ENCODE data around the gene B4GALNT3.

The B4GALNT3 gene

DNA sequence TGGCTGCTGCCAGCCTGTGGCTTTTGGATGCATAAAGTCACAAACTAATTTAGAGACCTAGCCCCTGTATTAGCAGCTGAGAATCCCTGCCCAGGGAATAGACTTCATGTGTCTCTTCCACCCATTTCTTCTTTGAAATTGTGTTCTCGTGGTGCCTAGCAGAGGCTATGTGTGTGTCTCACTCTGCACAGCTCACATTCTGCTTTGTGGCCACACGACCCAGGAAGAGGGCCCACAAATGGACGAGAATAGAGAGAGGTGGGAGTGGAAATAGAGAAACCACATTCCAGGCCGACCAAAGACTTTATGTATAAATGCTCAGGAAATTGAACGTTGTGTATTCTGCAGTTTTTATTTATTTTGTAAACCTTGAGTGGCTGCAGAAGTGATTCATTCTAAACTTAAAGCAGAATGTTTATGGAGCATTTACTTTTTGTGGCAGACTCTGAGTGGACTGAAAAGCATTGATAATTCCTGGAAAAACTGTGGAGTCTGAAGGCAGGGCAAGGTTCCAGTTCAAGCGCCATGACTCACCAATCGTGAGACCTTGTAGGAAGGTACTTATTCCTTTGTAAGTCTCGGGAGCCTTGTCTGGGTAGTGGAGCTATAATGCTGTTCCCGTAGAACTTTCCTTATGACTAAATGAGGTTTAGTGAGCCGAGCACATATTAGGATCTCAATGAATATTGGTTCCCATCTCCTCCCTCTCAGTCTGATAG, 9.1 kb downstream of the B4GALNT3 start:
- no peak for DNase-seq

DNA sequence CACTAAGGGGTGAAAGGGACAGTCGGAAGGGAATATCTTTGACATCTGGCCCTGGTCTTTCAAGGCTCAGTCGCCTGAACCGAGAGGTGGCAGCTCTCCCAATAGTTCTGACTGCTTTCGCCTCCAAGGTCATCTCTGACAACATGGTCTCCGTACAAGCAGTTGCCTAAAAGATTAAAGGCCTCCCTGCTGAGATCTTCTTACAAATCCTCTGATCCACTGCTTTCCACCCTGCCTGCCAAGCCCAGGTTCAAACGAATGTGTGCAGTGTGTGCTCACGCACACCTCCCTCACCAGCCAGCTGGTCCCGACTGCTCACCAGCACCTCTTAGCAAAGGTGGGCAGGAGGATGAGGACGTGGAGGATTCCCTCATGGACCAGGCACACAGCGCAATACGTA, 10.4 kb downstream of the B4GALNT3 start:
- no peak for DNase-seq

DNA sequence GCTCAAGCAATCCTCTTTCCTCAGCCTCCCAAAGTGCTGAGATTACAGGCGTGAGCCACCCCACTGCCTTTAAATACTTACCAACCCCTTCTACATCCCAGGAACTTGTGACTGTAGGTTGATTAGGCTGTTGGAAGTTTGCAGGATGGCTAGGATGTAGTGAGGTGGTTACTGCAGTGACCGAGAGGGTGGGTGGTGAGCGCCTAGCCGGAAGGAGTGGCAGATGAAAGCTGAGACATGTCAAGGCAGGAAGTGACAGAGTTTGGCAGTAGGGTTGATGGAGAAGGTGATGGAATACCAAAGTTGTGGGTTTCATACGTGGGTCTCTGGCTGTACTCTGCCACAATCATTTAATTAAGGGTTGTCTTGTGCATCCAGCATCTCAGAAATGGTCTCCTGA, 13.5 kb downstream of the B4GALNT3 start:
- DNase-seq = no peak

DNA sequence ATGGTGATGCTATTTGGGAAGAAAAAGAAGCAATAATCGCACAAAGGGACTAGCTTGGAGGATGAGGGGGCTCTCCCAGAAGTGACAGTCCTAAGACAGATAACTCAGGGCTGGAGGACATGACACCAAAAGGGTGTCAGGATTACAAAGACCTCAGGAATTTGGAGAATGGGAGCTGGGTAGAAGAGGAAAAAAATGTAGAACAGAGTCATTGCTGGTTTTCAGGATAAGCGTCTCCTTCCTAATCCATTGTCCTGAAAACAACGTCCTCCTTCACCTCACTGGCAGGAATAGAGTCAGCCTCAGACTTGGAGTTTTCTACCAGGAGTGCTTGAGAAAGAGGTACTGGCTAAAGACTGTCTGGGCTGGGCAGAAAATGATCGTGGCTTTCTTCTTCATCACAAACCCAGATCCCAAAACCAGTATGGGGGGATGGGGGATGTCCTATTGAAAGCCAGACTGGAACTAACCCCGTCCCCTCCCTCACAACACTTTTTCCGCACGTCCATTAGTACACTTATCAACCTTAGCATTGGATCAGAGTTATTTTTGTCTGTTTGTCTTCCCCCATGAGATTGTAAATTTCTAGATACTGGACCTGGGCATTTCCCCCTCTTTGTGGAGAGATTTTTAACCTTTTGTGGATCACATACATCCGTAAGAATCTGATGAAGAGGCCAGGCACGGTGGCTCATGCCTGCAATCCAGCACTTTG, 14.3 kb downstream of the B4GALNT3 start:
- DNase-seq = no peak

DNA sequence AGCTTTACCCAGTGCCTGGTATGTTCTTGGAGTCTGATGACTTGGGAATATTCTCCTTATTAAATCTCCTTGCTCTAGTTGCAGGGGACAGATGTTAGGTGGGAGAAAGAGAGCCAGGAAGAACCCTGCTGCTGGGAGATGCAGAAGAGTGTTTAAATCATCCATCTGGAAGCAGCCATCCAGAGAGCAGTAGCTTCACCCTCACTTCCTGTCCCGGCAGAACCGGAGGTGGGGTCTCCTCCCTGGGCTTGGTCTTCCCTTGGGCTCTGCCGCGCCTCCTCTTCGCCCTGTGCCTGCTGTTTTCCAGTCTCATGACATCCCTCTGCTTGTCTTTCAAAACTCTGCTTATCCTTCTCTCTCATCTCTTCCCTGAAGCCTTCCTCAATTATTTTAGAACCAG, 15.5 kb downstream of the B4GALNT3 start:
- no peak for DNase-seq

DNA sequence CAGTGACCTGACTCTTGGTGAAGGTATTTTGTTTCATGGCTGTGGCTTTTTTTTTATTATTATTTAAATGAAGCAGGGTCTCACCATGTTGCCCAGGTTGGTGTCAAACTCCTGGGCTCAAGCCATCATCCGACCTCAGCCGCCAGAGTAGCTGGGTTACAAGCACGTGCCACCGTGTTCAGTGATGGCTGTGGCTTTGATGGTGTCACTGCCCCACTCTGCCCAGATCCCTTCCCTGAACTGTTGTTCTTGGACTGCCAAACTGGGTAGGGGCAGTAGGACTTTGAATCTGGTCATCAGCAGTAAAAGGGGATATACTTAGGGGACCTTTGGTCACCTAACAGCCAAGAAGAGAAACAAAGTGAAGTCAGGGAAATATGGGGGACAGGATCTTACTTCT, 19.4 kb downstream of the B4GALNT3 start:
- no peak for DNase-seq

DNA sequence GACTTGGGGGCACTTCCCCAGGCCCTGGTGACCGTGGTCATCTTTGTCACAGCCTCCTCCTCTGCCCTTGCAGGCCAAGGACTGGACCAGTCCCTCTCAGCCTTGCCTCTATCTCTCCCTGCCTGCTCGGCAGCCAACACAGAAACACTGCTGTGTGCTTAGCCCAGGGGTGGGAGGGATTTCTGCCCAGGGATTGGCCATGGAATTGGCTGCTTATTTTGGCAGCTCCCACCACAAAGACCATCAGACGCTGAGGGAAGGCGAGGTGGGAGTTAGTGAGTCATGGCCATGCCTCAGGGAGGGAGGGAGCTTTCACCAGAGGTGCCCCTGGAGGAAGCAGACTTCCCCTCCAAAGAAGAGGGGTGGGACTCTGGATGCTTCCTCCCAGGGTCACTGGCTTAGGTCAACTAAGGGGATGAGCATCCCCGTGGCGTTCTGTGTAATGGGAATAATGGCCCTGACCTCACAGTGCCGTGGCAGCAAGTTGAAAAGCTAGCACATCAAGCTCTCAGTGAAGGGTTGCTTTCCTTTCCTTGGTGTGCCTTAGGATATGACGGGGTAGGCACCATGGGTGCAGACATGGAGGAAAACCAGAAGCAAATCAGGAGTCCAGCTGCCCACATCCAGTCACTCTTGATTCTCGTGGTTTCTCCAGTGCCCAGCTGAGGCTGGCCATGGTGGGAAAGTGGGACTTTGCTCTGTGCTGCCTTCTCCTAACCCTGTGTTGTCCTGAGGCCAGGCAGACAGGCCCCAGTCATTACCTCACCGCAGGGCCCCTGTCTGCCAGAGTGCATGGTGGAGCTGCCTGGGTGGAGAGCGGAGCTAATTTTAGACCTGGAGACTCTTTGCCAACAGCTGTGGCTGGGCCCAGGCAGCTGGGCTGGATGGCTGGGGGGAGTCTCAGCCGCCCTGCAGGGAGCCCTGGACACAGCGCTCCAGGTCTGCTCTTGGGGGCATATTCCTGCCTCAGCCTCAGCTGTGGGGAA, 21.4 kb downstream of the B4GALNT3 start:
- DNase-seq = no peak

DNA sequence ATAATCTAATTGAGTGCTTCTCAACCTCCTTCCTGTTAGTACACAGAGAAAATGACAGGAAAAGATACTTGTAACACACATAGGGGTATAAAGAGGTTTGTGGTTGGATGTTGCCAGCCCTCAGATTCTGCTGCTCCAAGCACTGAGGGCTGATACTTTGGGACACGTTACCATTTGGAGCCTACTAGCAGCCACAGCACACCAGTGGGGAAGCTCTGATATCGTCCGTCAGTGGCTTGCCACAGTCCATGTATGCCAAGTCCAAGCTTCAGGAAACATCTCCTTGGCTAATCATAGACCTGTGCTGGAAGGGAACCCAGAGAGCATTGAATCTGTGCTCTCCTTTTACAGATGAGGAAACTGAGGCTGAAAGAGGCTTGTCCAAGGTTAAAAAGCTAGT, 22.3 kb downstream of the B4GALNT3 start:
- DNase-seq = no peak

DNA sequence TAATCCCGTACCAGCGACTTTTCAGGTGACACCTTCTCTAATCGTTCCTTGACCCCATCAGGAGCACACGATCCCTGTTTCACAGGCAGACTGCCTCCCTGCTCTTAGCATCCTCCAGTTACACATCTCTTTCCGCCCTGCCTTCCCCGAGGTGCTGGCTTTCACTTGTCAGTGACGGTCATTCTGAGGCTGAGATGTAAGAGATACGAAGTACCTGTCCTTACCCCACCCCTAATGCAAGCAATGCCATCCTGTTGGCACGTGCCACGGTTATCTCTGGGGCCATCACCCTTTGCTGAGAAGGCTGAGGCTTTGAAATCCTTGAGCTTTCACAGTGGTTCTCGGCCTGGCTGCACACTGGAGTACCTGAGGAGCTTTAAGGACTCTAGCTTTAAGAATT, 24.4 kb downstream of the B4GALNT3 start:
- no peak for DNase-seq

DNA sequence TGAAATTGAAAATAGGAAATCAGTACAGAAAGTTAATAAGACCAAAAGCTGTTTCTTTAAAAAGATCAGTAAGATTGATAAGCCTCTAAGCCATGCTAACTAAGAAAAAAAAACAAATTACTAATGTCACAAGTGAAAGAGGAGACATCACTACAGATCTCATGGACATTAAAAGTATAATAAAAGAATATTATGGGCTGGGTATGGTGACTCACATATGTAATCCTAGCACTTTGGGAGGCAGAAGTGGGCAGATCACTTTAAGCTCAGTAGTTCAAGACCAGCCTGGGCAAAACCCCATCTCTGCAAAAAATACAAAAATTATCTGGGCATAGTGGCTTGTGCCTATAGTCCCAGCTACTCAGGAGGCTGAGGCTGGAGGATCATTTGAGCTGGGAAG, 30.5 kb downstream of the B4GALNT3 start:
- no peak for DNase-seq

DNA sequence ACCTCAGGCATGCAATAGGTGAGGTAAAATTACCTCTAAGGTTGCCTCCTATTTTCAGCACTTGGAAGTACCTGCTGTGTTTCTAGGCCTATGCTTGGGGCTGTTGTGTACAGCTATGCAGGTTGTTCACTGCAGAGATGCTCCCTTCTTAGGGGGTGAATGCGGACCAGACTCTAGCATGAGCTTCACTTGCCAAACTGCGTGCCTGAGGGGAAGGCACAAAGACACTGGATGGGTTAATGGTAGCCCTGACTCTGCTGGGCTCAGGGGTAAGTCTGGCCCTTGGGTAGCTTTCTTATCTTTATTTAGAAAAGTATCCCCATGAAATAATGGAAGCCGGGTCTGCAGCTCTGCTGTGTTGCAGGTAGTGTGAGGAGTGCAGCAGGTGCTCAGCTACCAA, 35.7 kb downstream of the B4GALNT3 start:
- no peak for DNase-seq

DNA sequence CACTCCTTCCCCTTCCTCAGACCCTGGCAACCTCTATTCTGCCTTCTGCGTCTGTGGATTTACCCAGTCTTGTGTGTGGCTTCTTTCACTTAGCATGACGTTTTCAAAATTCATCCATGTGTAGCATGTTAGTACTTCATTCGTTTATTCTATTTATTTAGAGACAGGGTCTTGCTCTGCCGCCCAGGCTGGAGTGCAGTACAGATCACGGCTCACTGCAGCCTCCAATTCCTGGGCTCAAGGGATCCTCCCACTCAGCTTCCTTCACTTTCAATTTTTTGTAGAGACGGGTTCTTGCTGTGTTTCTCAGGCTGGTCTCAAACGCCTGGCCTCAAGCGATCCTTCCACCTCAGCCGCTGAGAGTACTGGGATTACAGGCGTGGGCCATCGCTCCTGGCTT, 37.0 kb downstream of the B4GALNT3 start:
- DNase-seq = no peak

DNA sequence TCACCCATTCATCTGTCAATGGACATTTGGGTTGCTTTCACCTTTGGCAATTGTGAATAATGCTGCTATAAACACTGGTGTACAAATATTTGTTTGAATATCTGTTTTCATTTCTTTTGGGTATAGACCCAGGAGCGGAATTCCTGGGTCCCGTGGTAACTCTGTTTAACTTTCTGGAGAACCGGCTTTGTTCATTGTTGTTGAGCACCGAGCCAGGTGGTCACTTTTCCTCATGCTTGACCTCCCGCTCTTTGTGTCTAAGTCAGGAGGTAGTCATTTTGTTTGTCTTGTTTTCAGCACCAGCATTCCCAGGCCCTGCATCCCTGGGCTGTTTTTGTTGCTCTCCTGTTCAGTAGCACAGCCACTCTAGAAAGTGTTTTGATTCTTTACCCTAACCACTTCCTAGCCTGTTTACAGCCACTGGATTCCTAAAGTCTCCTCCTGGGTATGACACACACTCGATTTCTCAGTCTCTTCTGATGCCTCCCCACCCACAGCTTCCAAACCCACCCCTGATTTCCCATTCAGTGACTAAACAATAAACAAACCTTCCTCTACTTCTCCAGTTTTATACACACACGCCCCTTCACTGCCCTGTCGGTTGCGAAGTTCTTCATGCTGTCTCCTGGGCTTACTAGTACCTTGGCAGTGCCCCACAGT, 37.9 kb downstream of the B4GALNT3 start:
- DNase-seq = no peak

DNA sequence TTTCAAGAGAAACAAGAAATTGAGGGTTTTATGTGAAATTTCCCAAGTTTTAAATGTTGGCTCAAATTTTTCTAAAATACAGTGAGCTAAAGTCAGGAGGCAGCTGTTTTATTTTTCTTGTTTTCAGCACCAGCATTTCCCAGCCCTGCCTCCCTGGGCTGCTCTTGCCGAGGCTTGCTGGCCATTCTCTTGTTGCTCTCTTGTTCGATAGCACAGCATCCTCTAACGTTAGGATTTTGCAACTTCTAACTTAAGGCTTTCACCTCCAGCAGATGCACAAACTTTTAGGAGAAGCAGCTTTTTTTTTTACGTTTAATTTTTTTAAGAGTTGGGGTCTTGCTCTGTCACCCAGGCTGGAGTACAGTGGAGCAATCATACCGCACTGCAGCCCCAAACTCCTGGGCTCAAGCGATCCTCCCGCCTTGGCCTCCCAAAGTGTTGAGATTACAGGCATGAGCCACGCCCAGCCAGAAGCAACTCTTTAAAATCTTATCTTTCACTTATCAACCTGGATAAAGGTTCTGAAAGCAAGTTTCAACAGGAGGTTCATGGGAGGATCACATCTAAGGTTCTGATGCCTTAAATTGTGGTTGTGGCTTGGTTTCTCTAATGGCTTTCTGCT, 40.2 kb downstream of the B4GALNT3 start:
- DNase-seq = no peak

DNA sequence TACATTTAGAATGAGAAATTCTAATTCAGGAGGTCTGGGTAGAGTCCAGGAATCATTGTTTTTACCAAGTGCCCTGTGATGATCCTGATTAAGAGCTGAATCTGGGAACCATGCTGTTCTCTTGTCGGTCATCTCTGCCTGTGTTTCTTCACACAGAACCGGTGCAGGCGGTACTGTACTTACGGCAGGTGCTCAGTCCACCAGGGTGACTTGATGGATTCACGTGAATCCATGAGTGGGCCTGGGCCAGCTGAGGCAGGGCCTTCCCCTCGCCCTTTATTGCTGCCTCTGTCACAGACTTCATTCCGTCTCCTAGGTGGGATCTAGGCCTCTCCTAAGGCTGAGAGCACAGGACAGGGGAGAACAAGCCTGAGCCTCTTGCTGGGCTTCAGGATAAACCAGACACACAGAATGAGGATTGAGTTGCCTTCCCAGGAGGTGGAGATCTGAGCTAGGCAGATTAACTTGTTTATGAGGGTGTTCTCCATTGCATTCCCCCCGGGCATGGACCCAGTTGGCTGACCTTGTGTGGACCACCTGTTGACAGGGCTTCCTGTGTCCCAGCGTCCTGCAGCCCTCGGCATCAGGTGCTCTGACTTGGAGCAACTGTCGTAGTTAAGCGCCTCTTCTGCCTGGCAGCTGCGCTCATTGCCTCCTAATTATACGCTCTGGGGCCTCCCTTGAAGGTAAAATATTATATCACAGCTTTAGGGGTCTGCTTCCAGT, 42.1 kb downstream of the B4GALNT3 start:
- DNase-seq = no peak

DNA sequence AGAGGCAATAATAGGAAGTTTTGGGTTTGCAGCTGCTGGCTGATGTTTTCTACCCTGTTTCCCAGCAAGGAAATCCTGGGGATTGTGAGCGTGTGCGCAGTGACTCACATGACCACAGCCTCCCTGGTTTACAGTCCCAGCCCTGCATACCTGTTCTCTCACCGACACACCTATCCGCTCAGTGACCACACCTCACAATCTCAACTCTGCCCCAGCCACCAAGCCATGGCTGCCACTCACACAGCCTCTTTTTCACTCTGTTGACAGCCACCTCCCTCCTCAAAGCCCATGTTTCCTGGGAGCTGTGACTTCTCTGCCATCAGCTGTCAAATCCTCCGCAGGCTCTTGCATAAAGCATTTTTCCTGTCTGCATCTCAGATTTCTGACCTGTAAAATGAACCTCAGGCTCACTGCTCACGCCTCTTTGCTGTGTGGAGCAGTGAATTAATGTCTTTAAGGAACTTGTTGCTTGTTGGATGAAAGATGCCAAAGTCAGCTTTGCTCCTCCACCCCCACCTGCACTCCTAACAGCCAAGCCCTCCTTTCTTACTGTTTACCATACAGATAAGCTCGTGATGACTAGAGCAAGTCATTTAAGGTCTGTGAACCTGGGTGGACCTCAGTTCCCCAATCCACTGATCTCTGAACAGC, 43.5 kb downstream of the B4GALNT3 start:
- no peak for DNase-seq

DNA sequence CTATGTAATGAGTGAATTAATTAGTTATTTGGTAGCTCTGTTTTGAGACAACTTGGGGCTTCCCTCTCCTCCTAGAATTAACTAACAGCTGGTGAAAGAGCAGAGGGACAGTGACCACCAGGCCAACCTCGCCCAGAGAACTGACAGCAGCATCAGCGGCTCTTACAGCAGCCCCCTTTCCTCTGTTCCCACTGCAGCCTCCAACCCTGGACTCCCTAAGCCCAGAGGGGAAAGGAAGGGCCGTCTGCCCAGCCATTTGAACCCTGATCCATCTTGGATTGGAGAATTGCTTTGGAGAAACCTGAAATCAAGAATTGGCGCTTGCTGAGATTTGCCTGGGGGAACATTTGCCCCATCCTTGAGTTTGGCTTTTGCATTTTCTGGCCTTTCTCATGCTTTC, 45.5 kb downstream of the B4GALNT3 start:
- DNase-seq = no peak

DNA sequence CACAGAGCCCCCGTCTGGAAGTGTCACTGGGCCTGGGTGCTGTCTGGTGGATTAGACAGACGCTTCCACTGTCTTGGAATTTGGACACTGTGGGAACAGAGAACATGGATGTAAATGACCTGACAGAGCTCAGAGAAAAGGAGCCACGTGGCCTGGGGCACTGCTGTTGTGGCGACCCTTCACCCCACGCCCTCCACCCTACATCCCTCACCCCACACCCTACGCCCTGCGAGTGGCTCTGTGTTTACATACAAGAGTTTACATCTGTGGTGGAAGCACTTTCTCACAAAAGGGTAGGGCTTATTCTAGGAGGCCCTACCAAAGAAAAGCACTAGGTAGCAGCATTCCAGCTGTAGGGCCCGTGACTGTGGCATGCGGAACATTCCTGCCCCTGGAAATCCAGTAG, 47.7 kb downstream of the B4GALNT3 start:
- DNase-seq = no peak

DNA sequence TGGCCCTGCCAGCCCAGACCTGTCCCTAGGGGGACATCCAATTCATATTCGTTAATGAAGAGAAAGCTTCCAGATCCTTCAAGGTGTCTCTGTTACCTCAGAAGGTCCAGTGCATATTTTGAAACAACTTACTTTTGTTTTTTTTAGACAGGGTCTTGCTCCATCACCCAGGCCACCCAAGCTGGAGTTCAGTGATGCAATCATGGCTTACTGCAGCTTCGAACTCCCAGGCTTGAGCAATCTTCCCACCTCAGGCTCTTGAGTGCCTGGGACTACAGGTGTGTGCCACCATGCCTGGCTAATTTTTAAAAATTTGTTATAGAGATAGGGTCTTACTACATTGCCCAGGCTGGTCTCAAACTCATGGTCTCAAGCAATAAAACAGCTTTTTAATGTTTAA, 48.4 kb downstream of the B4GALNT3 start:
- DNase-seq = no peak

DNA sequence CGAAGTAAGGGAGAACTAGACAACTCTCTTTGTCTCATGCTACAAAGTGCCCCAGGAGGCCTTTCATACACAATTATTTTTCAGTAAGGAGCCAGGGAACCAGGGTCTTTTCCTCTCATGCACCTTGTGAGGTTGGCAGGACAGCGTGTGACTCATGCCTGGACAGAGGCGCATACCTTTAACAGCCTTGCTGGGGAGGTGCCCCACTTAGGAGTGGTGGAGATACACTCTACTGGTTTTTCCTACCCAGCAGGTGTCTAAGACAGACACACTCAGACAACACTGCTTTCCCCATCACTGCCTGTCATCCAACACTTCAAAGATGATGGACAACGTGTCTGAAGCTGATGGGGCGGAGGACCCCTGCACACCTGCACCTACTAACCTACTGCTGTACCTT, 49.1 kb downstream of the B4GALNT3 start:
- DNase-seq = no peak

DNA sequence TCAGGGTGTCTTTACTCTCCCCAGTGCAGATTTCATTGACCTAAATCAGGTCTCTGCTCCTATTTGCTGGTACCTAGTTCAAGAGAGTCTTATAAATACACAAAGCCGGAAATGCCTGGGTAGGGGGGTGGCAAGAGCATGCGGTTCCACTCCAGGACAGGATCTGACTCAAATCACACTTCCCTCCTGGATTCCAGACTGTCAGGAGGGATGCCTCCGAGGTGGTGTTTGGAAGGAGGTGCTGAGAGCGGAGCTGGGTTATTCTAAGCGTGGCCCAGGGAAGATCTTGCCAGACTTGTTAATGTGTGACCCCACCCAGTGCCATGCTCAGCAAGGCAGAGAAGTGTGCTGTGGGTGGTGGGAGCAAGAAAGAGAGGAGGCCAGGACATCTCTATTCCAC, 49.8 kb downstream of the B4GALNT3 start:
- no peak for DNase-seq

All from midbrain (tissue), 1 donor.